ENCODE results near the gene C10orf62.

GRCh38 chr10:97607095-97607636 lies 17.6 kb downstream of the C10orf62 start:
- no peak for TF ChIP-seq POLR2A (IDR thresholded peaks at IDR 0.05; ENCODE audit: low read depth, low read length)
- no peak for TF ChIP-seq SPI1 (IDR thresholded peaks at IDR 0.05; ENCODE audit: low read depth, low read length)
- no peak for TF ChIP-seq POLR2AphosphoS5 (IDR thresholded peaks at IDR 0.05; ENCODE audit: low read depth, low read length)

All from GM12891 (cell line).